HepG2 (cell line): ENCODE measurements around the gene SDR39U1. TPM values are rescaled to one million over a fixed set of nuclear protein-coding genes. Genes with fewer than 3 reads are reported as not detected.
A peak's percentile ranks its signal among the peaks of the same experiment; 100 is the strongest.

Source experiments
- ATF7 ChIP-seq, 2 experiments: fragments of 450-650 bp in 1 of 2; sonication (generic) in 1 of 2; formaldehyde crosslinking in 1 of 2; IDR thresholded peaks; 2 replicates each; pipeline versions ENCODE4 v1.4.0 to v1.6.1; 2016 to 2020; ENCODE audit warnings: antibody characterized with exemption in 1 of 2, mild to moderate bottlenecking in 1 of 2, missing genetic modification reagents in 1 of 2
- CHD2 ChIP-seq: IDR thresholded peaks from 2 replicates; pipeline ENCODE4 v1.6.1; 2011; ENCODE audit warnings: low read depth, low read length, improper control_type of control experiment
- GZF1 ChIP-seq: sonication (generic); formaldehyde crosslinking; IDR thresholded peaks from 2 replicates; pipeline ENCODE4 v1.5.1; 2020; ENCODE audit warnings: mild to moderate bottlenecking, missing genetic modification reagents
- HOXA5 ChIP-seq: sonication (generic); formaldehyde crosslinking; IDR thresholded peaks from 2 replicates; pipeline ENCODE4 v1.4.0; 2020; ENCODE audit warnings: missing genetic modification reagents
- RXRA ChIP-seq: sonication (generic); formaldehyde crosslinking; IDR thresholded peaks from 2 replicates; pipeline ENCODE4 v1.5.1; 2020; ENCODE audit warnings: missing genetic modification reagents
- TEF ChIP-seq: sonication (generic); formaldehyde crosslinking; IDR thresholded peaks from 2 replicates; pipeline ENCODE4 v1.5.0; 2020; ENCODE audit warnings: missing genetic modification reagents
- U2AF1 ChIP-seq: fragments of 200-400 bp; formaldehyde crosslinking; optimal IDR thresholded peaks from 2 replicates; pipeline ENCODE3; 2017; ENCODE audit warnings: mild to moderate bottlenecking, low read depth, low read length
- ZBTB26 ChIP-seq: IDR thresholded peaks from 2 replicates; pipeline ENCODE4 v1.6.1; 2016; ENCODE audit warnings: missing compliant biosample characterization, missing genetic modification reagents, borderline replicate concordance
- ZNF136 ChIP-seq: sonication (generic); formaldehyde crosslinking; IDR thresholded peaks from 2 replicates; pipeline ENCODE4 v1.8.1; 2022; ENCODE audit warnings: low read depth, mild to moderate bottlenecking, moderate library complexity, missing genetic modification reagents
- ZNF343 ChIP-seq: sonication (generic); formaldehyde crosslinking; IDR thresholded peaks from 2 replicates; pipeline ENCODE4 v1.4.0; 2020; ENCODE audit warnings: mild to moderate bottlenecking, missing genetic modification reagents
- ZNF382 ChIP-seq: sonication (generic); formaldehyde crosslinking; IDR thresholded peaks from 2 replicates; pipeline ENCODE4 v1.5.0; 2020; ENCODE audit warnings: missing genetic modification reagents, mild to moderate bottlenecking, borderline replicate concordance
- ZNF501 ChIP-seq: sonication (generic); formaldehyde crosslinking; IDR thresholded peaks from 2 replicates; pipeline ENCODE4 v1.5.1; 2020; ENCODE audit warnings: mild to moderate bottlenecking, moderate library complexity, missing genetic modification reagents
- ZNF644 ChIP-seq: IDR thresholded peaks from 2 replicates; pipeline ENCODE4 v1.6.1; 2016; ENCODE audit warnings: low read depth
- ZNF768 ChIP-seq: sonication (generic); formaldehyde crosslinking; IDR thresholded peaks from 2 replicates; pipeline ENCODE4 v1.4.0; 2020; ENCODE audit warnings: missing genetic modification reagents
- ZNF770 ChIP-seq: sonication (generic); formaldehyde crosslinking; IDR thresholded peaks from 2 replicates; pipeline ENCODE4 v1.5.0; 2020; ENCODE audit warnings: mild to moderate bottlenecking, missing genetic modification reagents
- ZNF788 ChIP-seq: sonication (generic); formaldehyde crosslinking; IDR thresholded peaks from 2 replicates; pipeline ENCODE4 v1.5.0; 2020; ENCODE audit warnings: mild to moderate bottlenecking, missing genetic modification reagents, borderline replicate concordance
- polyA plus RNA-seq, 8 experiments: library from polyadenylated mRNA; depleted of rRNA in 3 of 8; stranded (reverse) in 7 of 8; unstranded in 1 of 8; fragments of >200 nt; fragmentation: Illumina TruSeq in 4 of 8; extraction: Trizol in 4 of 8; gene quantifications; 2 replicates each; pipeline versions ENCODE4 v1.2.1 to v1.2.3, GENCODE V29; 2011 to 2016; ENCODE audit warnings: low read depth in 4 of 8, missing spikeins in 1 of 8, mixed read lengths in 1 of 8; ENCODE audit not compliant: insufficient read depth in 1 of 8
- total RNA-seq, 5 experiments: library from RNA; depleted of rRNA; stranded (reverse); fragments of >200 nt; fragmentation: Illumina TruSeq; extraction: Trizol; gene quantifications; 2 replicates each; pipeline ENCODE4 v1.2.3, GENCODE V29; 2016; ENCODE audit warnings: low read depth in 1 of 5
- TF ChIP-seq, protein P1 (sequence below): sonication (generic); formaldehyde crosslinking; IDR thresholded peaks from 2 replicates; pipeline ENCODE4 v1.9.0; 2022; ENCODE audit warnings: low read depth, missing genetic modification reagents
- TF ChIP-seq, protein P2 (sequence below): IDR thresholded peaks from 2 replicates; pipeline ENCODE4 v1.6.1; 2016; ENCODE audit warnings: missing biosample characterization, missing genetic modification reagents, low read depth
- TF ChIP-seq, protein P3 (sequence below): sonication (generic); formaldehyde crosslinking; IDR thresholded peaks from 2 replicates; pipeline ENCODE4 v1.8.1; 2023; ENCODE audit warnings: mild to moderate bottlenecking, moderate library complexity, missing genetic modification reagents

SDR39U1 gene
- total and polyA plus RNA-seq, 2 of the 13 experiments (the other 11 are each of a cell fraction or from before 2014, with no cell fraction given), result 34.4 to 129 TPM

DNA sequence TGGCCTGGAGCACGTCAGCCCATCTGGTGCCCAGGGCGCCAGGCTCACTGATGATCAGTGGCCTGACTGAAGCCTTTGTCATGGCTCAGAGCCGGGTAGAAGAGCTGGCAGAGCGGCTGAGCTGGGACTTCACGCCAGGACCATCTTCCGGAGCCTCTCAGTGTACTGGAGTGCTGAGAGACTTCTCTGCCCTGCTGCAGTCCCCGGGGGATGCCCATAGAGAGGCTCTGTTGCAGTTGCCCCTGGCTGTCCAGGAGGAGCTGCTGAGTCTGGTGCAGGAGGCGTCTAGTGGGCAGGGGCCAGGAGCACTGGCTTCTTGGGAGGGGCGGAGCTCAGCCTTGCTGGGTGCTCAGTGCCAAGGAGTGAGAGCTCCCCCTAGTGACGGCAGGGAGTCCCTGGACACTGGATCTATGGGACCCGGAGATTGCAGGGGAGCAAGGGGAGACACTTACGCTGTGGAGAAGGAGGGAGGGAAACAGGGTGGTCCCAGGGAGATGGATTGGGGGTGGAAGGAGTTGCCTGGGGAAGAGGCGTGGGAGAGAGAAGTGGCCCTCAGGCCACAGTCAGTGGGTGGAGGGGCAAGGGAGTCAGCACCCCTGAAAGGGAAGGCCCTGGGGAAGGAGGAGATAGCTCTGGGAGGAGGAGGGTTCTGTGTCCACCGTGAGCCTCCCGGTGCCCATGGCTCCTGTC, 10.9 kb downstream of the SDR39U1 start (continued):
- no peak for TF ChIP-seq TEF (CRISPR knock-in tag)
- peak; percentile 68; the same call in 1 of the 2 replicates for TF ChIP-seq HOXA5 (CRISPR knock-in tag)
- TF ChIP-seq ZNF770 (CRISPR knock-in tag), result no peak
- 0 out of 2 replicates have a peak, but pooled peaks have one; percentile 77 for TF ChIP-seq GZF1
- no peak for TF ChIP-seq ZNF382 (CRISPR knock-in tag)
- TF ChIP-seq ZBTB26 (CRISPR knock-in tag), result 0 out of 2 replicates have a peak, but pooled peaks have one; percentile 73
- TF ChIP-seq, protein P1, sequence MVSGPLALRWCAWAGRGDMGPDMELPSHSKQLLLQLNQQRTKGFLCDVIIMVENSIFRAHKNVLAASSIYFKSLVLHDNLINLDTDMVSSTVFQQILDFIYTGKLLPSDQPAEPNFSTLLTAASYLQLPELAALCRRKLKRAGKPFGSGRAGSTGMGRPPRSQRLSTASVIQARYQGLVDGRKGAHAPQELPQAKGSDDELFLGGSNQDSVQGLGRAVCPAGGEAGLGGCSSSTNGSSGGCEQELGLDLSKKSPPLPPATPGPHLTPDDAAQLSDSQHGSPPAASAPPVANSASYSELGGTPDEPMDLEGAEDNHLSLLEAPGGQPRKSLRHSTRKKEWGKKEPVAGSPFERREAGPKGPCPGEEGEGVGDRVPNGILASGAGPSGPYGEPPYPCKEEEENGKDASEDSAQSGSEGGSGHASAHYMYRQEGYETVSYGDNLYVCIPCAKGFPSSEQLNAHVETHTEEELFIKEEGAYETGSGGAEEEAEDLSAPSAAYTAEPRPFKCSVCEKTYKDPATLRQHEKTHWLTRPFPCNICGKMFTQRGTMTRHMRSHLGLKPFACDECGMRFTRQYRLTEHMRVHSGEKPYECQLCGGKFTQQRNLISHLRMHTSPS (CRISPR knock-in tag), result peak; percentile 58
- TF ChIP-seq CHD2, result peak; percentile 41; the same call in 1 of the 2 replicates
- peak; percentile 45; the same call in 1 of the 2 replicates for TF ChIP-seq RXRA (CRISPR knock-in tag)
- no peak for TF ChIP-seq ATF7 (IDR thresholded peaks at IDR 0.05)
- peak; percentile 90; the same call in 1 of the 2 replicates for TF ChIP-seq ATF7 (CRISPR knock-in tag; IDR thresholded peaks at IDR 0.05)
- TF ChIP-seq ZNF788 (CRISPR knock-in tag), result peak; percentile 87; the same call in 1 of the 2 replicates
- TF ChIP-seq, protein P2, sequence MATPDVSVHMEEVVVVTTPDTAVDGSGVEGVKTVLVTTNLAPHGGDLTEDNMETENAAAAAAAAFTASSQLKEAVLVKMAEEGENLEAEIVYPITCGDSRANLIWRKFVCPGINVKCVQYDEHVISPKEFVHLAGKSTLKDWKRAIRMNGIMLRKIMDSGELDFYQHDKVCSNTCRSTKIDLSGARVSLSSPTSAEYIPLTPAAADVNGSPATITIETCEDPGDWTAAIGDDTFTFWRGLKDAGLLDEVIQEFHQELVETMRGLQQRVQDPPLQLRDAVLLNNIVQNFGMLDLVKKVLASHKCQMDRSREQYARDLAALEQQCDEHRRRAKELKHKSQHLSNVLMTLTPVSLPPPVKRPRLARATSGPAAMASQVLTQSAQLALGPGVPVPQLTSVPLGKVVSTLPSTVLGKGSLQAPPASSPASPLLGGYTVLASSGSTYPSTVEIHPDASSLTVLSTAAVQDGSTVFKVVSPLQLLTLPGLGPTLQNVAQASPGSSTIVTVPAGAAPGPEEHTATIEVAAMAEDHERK (CRISPR knock-in tag), result no peak
- no peak for TF ChIP-seq ZNF136 (CRISPR knock-in tag)
- no peak for TF ChIP-seq ZNF644 (CRISPR knock-in tag)
- TF ChIP-seq ZNF768, result peak; percentile 59; the same call in 1 of the 2 replicates
- TF ChIP-seq ZNF343 (CRISPR knock-in tag), result no peak
- TF ChIP-seq U2AF1, result peak; percentile 47
- TF ChIP-seq, protein P3, sequence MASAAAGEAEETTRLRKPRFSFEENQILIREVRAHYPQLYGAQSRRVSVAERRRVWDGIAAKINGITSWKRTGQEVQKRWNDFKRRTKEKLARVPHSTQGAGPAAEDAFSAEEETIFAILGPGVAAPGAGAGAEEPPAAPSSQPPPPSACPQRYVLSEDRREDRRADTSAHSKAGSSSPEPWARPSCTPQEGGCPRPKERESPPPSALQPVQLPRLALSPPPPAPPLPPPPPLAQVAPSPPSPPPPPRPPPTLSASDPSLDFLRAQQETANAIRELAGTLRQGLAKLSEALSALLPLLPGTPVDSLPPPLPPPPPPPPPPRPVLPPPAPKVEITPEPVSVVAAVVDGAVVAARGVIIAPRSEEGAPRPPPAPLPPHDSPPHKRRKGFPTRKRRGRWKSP (CRISPR knock-in tag), result no peak
- TF ChIP-seq ZNF501 (CRISPR knock-in tag), result no peak
